Prostate gland (tissue), 2 donors: ENCODE data around the gene SLC37A1.

ENCODE experiments used
- POLR2A ChIP-seq: fragments of 450-650 bp; IDR thresholded peaks from one replicate; pipeline ENCODE4 v1.6.1; 2016; ENCODE audit warnings: antibody characterized with exemption, mild to moderate bottlenecking
- TF ChIP-seq, protein P1 (sequence below), 4 experiments: fragments of 200-600 bp in 2 of 4; fragments of 450-650 bp in 2 of 4; sonication (generic) in 2 of 4; IDR thresholded peaks; 1 replicate in 3 of 4; 2 replicates in 1 of 4; pipeline ENCODE4 v1.5.1; 2016 to 2019; ENCODE audit warnings: antibody characterized with exemption in 4 of 4, mild to moderate bottlenecking in 2 of 4, moderate library complexity in 2 of 4

DNA sequence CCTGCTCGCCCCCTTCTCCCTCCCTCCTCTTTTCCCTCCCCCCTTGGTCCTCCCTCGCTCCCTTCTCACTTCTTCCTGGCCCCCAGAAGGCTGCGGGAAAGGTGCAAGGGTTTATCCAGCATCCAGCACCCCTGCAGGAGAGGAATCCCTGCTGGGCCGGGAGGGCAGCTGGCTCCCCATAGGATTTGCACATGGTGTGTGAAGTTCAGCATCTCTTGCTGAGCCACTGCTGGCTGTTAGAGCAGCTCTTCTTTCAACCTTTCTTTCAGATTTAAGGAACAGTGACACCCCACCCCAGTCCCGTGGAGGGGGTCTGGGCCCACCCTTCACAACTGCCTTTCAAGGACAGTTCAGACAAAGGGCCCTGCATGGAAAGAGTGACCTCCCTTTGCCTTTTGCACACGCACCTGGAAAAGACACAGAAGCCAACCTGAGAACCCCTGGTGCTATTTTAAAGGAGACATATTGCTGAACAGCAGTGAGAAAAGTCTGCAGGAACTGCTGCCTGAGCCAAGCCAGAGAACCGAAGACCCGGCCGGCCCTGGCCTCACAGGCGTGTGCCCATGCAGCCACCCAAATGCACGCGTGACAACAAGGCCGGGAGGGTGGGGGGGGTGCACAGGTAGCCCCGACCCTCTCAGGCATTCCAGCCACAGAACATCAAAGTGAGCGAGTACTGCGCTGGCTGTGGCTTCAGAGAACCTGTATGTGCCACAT is 66.6 kb downstream of the SLC37A1 start:
- TF ChIP-seq, protein P1, sequence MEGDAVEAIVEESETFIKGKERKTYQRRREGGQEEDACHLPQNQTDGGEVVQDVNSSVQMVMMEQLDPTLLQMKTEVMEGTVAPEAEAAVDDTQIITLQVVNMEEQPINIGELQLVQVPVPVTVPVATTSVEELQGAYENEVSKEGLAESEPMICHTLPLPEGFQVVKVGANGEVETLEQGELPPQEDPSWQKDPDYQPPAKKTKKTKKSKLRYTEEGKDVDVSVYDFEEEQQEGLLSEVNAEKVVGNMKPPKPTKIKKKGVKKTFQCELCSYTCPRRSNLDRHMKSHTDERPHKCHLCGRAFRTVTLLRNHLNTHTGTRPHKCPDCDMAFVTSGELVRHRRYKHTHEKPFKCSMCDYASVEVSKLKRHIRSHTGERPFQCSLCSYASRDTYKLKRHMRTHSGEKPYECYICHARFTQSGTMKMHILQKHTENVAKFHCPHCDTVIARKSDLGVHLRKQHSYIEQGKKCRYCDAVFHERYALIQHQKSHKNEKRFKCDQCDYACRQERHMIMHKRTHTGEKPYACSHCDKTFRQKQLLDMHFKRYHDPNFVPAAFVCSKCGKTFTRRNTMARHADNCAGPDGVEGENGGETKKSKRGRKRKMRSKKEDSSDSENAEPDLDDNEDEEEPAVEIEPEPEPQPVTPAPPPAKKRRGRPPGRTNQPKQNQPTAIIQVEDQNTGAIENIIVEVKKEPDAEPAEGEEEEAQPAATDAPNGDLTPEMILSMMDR (IDR thresholded peaks at IDR 0.05) = no peak
- no peak for TF ChIP-seq POLR2A
